GM10248 (cell line): ENCODE results near the gene EIF4A2.

Experiments
- CTCF ChIA-PET: fragments of 300-600 bp; sonication (Branson Sonifier 250); formaldehyde crosslinking; extraction: SDS; loops from one replicate; lab custom pipeline; 2021; ENCODE audit warnings: antibody characterized with exemption; lab: Yijun Ruan, JAX
- POLR2A ChIA-PET: fragments of 350-650 bp; sonication (Branson Sonifier 250); formaldehyde crosslinking; extraction: SDS; loops from one replicate; lab custom pipeline; 2020; ENCODE audit warnings: antibody characterized with exemption; lab: Yijun Ruan, JAX
- DNase-seq: peaks from one replicate; pipeline ENCODE4 v3.0.0; 2012; ENCODE audit errors: extremely low spot score
- CTCF ChIP-seq: IDR thresholded peaks from 2 replicates; pipeline ENCODE4 v1.5.1; 2012; ENCODE audit warnings: mild to moderate bottlenecking, low read depth; ENCODE audit errors: extremely low read depth, missing control alignments, control extremely low read depth

EIF4A2 gene

GRCh38 chr3:186783058-186783730, at the start of gene EIF4A2:
Gene EIF4A2 (plus strand): TSS chr3:186783577. CDS start chr3:186783611, 34 bp downstream.
- ChIA-PET CTCF (interaction anchor here (0.9 to 2.8 kb wide), 3 partner anchors 19 to 167 kb away, joined by 3 to 7 read pairs (median 5); no protein-coding TSS in a partner anchor), POLR2A (interaction anchor here (0.6 to 3.2 kb wide), 22 partner anchors 9 to 845 kb away, joined by 3 to 17 read pairs (median 4); partner anchors contain the start of genes RFC4, RPL39L and TRA2B)
- no peak for TF ChIP-seq CTCF
- peak; percentile 94 for DNase-seq

GRCh38 chr3:186742618-186743380, 40.6 kb upstream of the EIF4A2 start:
- no peak for TF ChIP-seq CTCF
- no peak for DNase-seq
- POLR2A ChIA-PET = no interaction called here
- CTCF ChIA-PET = interaction anchor here (0.7 kb wide), 1 partner anchor 23 kb away, joined by 3 read pairs; no protein-coding TSS in a partner anchor

GRCh38 chr3:186743666-186744065, 39.7 kb upstream of the EIF4A2 start:
- POLR2A ChIA-PET = no interaction called here
- CTCF ChIA-PET = no interaction called here
- DNase-seq = no peak
- TF ChIP-seq CTCF = no peak

DNA sequence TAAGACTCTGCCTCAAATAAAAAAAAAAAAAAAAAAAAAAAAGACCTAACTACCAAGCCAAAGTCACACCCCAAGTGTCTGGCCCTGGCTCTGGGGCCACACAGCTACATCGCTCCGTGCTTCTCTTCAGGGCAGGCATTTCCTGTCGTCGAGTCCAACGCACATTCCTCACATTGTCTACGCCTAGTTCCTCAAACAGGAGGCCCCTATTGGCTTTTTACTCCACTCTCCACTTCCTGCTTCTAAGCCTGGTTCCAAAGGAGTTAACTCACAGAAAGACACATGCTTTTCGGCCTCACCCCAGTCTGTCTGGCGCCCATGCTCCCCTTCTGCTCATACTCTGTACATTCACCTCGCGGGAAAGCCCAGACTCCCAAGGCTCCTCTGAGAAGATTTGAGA, 37.4 kb upstream of the EIF4A2 start:
- no peak for TF ChIP-seq CTCF
- CTCF ChIA-PET = no interaction called here
- POLR2A ChIA-PET = no interaction called here
- DNase-seq = no peak

GRCh38 chr3:186750316-186750715, 33.1 kb upstream of the EIF4A2 start:
- POLR2A ChIA-PET = no interaction called here
- DNase-seq = no peak
- CTCF ChIA-PET = interaction anchor here (1.8 kb wide), 1 partner anchor 10 kb away, joined by 8 read pairs; no protein-coding TSS in a partner anchor
- no peak for TF ChIP-seq CTCF

GRCh38 chr3:186751480-186751879, 31.9 kb upstream of the EIF4A2 start:
- no peak for TF ChIP-seq CTCF
- POLR2A ChIA-PET = no interaction called here
- DNase-seq = no peak
- CTCF ChIA-PET = interaction anchor here (1.0 to 1.3 kb wide), 2 partner anchors 16 to 135 kb away, joined by 3 to 4 read pairs; no protein-coding TSS in a partner anchor
